Osteocyte (in vitro differentiated cells): ENCODE results near the gene PDIK1L. TPM values are rescaled to one million over a fixed set of nuclear protein-coding genes. Genes with fewer than 3 reads are reported as not detected.

ENCODE experiments used
- DNase-seq: peaks from one replicate; pipeline ENCODE4 v3.0.0; 2021; ENCODE audit warnings: mixed read lengths; ENCODE audit not compliant: unreplicated experiment; ENCODE audit errors: extremely low spot score
- H3K27ac Mint-ChIP-seq: one replicate; pipeline ENCODE4 v1.8.0; 2021; ENCODE audit warnings: mild to moderate bottlenecking, mixed read lengths; ENCODE audit not compliant: unreplicated experiment
- H3K27me3 Mint-ChIP-seq: one replicate; pipeline ENCODE4 v1.8.0; 2021; ENCODE audit warnings: mixed read lengths; ENCODE audit not compliant: unreplicated experiment
- H3K36me3 Mint-ChIP-seq: one replicate; pipeline ENCODE4 v1.8.0; 2021; ENCODE audit warnings: mixed read lengths; ENCODE audit not compliant: unreplicated experiment
- H3K4me1 Mint-ChIP-seq: one replicate; pipeline ENCODE4 v1.8.0; 2021; ENCODE audit warnings: mixed read lengths; ENCODE audit not compliant: unreplicated experiment
- H3K4me3 Mint-ChIP-seq: one replicate; pipeline ENCODE4 v1.8.0; 2021; ENCODE audit warnings: mild to moderate bottlenecking, moderate library complexity, mixed read lengths; ENCODE audit not compliant: unreplicated experiment
- H3K9me3 Mint-ChIP-seq: one replicate; pipeline ENCODE4 v1.8.0; 2021; ENCODE audit warnings: mixed read lengths; ENCODE audit not compliant: unreplicated experiment
- total RNA-seq: library from RNA; stranded (reverse); gene quantifications from 2 replicates; pipeline ENCODE4 v1.2.1, GENCODE V29; 2021
- TF ChIP-seq, protein P1 (sequence below): fragments of 200-600 bp; sonication (generic); IDR thresholded peaks from 2 replicates; pipeline ENCODE4 v1.5.0; 2021; ENCODE audit warnings: antibody characterized with exemption, mild to moderate bottlenecking, moderate library complexity

The PDIK1L gene
- total RNA-seq, 1 donor from 2014 or later: 7.8 TPM

GRCh38 chr1:26164036-26164860, 52.6 kb downstream of the PDIK1L start:
- DNase-seq: no peak
- peak overlapping the region; percentile 38 for H3K27ac Mint-ChIP-seq
- no peaks in the 10 kb centered on the region for H3K9me3 Mint-ChIP-seq
- H3K4me1 Mint-ChIP-seq: peaks cover 16% of the 10 kb centered on the region
- H3K36me3 Mint-ChIP-seq: no peaks in the 10 kb centered on the region
- peak overlapping the region; percentile 63 for H3K4me3 Mint-ChIP-seq
- TF ChIP-seq, protein P1, sequence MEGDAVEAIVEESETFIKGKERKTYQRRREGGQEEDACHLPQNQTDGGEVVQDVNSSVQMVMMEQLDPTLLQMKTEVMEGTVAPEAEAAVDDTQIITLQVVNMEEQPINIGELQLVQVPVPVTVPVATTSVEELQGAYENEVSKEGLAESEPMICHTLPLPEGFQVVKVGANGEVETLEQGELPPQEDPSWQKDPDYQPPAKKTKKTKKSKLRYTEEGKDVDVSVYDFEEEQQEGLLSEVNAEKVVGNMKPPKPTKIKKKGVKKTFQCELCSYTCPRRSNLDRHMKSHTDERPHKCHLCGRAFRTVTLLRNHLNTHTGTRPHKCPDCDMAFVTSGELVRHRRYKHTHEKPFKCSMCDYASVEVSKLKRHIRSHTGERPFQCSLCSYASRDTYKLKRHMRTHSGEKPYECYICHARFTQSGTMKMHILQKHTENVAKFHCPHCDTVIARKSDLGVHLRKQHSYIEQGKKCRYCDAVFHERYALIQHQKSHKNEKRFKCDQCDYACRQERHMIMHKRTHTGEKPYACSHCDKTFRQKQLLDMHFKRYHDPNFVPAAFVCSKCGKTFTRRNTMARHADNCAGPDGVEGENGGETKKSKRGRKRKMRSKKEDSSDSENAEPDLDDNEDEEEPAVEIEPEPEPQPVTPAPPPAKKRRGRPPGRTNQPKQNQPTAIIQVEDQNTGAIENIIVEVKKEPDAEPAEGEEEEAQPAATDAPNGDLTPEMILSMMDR: peak; percentile 86
- H3K27me3 Mint-ChIP-seq: no peaks in the 10 kb centered on the region

- TF ChIP-seq, protein P1: no peak
- Mint-ChIP-seq H3K27me3 (no peaks in the 10 kb centered on the region), H3K4me1 (peaks cover 18% of the 10 kb centered on the region), H3K27ac (peak overlapping the region; percentile 38), H3K9me3 (no peaks in the 10 kb centered on the region), H3K4me3 (peak overlapping the region; percentile 63), H3K36me3 (no peaks in the 10 kb centered on the region)
- no peak for DNase-seq
Observed at GRCh38 chr1:26164861-26165842, 53.5 kb downstream of the PDIK1L start.

- H3K4me1 Mint-ChIP-seq: peaks cover 22% of the 10 kb centered on the region
Observed at GRCh38 chr1:26166719-26167281, 55.2 kb downstream of the PDIK1L start.

GRCh38 chr1:26168410-26169197, 57.0 kb downstream of the PDIK1L start, which contains the start of gene C1orf232:
Gene C1orf232, minus strand, starts transcription at chr1:26168963. Its CDS starts 464 bp downstream, at chr1:26168499.
- Mint-ChIP-seq H3K9me3 (no peaks in the 10 kb centered on the region), H3K4me1 (peaks cover 17% of the 10 kb centered on the region), H3K4me3 (peak within 1 kb of the TSS; percentile 88), H3K36me3 (no peaks in the 10 kb centered on the region), H3K27ac (peak within 1 kb of the TSS; percentile 86), H3K27me3 (no peaks in the 10 kb centered on the region)
- TF ChIP-seq, protein P1: no peak
- DNase-seq: no peak

More at GRCh38 chr1:26166719-26167281, 55.2 kb downstream of the PDIK1L start:
- Mint-ChIP-seq H3K9me3 (no peaks in the 10 kb centered on the region), H3K36me3 (no peaks in the 10 kb centered on the region), H3K27ac (no peak overlapping the region), H3K27me3 (no peaks in the 10 kb centered on the region), H3K4me3 (no peak overlapping the region)
- no peak for DNase-seq
- TF ChIP-seq, protein P1: no peak
